Hematopoietic multipotent progenitor cell treated with erythropoietin and hydrocortisone succinate and interleukin-3 and kit ligand, for 4 days (in vitro differentiated cells): Measurements from ENCODE around the gene MAPKAP1.

Experiments
- DNase-seq: peaks from one replicate; pipeline ENCODE4 v3.0.0-alpha.2; 2015

The MAPKAP1 gene

GRCh38 chr9:125508249-125508648 lies 198.8 kb downstream of the MAPKAP1 start:
- peak; percentile 52 for DNase-seq

GRCh38 chr9:125507226-125507625 lies 199.8 kb downstream of the MAPKAP1 start:
- no peak for DNase-seq

GRCh38 chr9:125505988-125506438 lies 201.0 kb downstream of the MAPKAP1 start:
- DNase-seq, result no peak

- DNase-seq, result no peak
Observed at GRCh38 chr9:125504616-125505015, 202.4 kb downstream of the MAPKAP1 start.

- no peak for DNase-seq
Observed at GRCh38 chr9:125497906-125498305, 209.1 kb downstream of the MAPKAP1 start.

GRCh38 chr9:125497478-125497877 lies 209.5 kb downstream of the MAPKAP1 start:
- no peak for DNase-seq

GRCh38 chr9:125496313-125496834 lies 210.6 kb downstream of the MAPKAP1 start:
- no peak for DNase-seq

GRCh38 chr9:125495172-125496119 lies 211.6 kb downstream of the MAPKAP1 start:
- no peak for DNase-seq

GRCh38 chr9:125494653-125494915 lies 212.4 kb downstream of the MAPKAP1 start:
- DNase-seq, result no peak

GRCh38 chr9:125493881-125494652 lies 212.9 kb downstream of the MAPKAP1 start:
- DNase-seq, result no peak

- DNase-seq, result no peak
Observed at GRCh38 chr9:125493384-125493783, 213.6 kb downstream of the MAPKAP1 start.

GRCh38 chr9:125492719-125493118 lies 214.3 kb downstream of the MAPKAP1 start:
- no peak for DNase-seq

GRCh38 chr9:125487842-125488241 lies 219.2 kb downstream of the MAPKAP1 start:
- no peak for DNase-seq

GRCh38 chr9:125486576-125486975 lies 220.4 kb downstream of the MAPKAP1 start:
- no peak for DNase-seq

GRCh38 chr9:125486152-125486508 lies 220.9 kb downstream of the MAPKAP1 start:
- no peak for DNase-seq

GRCh38 chr9:125485471-125486151 lies 221.4 kb downstream of the MAPKAP1 start:
- no peak for DNase-seq

- no peak for DNase-seq
Observed at GRCh38 chr9:125484350-125485282, 222.4 kb downstream of the MAPKAP1 start.

- DNase-seq, result no peak
Observed at GRCh38 chr9:125483697-125484096, 223.3 kb downstream of the MAPKAP1 start.

- no peak for DNase-seq
Observed at GRCh38 chr9:125479846-125480615, 227.0 kb downstream of the MAPKAP1 start.

GRCh38 chr9:125477089-125477544 lies 229.9 kb downstream of the MAPKAP1 start:
- DNase-seq, result peak; percentile 57

GRCh38 chr9:125476645-125477044 lies 230.4 kb downstream of the MAPKAP1 start:
- peak; percentile 6 for DNase-seq
